Measurements from ENCODE around the gene DLG2. TPM values are rescaled to one million over a fixed set of nuclear protein-coding genes. Genes with fewer than 3 reads are reported as not detected.

Gene DLG2
- total RNA-seq, 1 donor from 2014 or later: 0.17 TPM

DNA sequence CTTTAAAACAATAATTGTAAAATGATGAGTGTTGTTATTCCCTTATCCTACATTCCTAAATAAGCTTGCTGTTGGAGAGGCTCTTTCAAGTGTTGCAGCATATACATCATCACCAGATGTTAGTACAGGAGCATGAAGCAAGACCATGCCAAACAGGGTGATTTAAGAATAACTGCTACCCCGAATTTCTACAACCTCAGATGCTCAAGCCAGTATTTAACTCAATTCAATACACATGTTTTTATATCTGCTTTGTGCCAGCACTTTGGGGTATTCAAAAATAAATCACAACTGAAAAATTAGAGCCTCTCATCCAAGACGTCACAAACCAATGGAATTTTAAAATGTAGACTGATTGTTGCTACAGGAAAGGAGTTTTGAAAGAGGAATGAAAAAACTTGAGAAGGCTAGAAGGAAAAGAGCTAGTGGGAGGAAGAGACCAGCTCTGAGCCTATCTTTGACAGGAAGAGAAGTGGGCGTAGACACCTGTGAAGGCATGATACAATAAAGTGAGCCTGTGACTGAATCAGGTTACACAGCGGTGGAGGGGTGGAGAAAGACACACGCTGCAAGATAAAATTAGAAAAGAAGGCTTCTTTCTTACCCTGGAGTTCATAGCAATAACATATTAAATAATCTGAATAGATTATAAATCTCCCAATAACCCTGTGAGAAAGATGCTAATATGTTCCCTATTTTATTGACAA lies 95.8 kb downstream of the DLG2 start:
- TF ChIP-seq, protein P1, sequence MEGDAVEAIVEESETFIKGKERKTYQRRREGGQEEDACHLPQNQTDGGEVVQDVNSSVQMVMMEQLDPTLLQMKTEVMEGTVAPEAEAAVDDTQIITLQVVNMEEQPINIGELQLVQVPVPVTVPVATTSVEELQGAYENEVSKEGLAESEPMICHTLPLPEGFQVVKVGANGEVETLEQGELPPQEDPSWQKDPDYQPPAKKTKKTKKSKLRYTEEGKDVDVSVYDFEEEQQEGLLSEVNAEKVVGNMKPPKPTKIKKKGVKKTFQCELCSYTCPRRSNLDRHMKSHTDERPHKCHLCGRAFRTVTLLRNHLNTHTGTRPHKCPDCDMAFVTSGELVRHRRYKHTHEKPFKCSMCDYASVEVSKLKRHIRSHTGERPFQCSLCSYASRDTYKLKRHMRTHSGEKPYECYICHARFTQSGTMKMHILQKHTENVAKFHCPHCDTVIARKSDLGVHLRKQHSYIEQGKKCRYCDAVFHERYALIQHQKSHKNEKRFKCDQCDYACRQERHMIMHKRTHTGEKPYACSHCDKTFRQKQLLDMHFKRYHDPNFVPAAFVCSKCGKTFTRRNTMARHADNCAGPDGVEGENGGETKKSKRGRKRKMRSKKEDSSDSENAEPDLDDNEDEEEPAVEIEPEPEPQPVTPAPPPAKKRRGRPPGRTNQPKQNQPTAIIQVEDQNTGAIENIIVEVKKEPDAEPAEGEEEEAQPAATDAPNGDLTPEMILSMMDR (conservative IDR thresholded peaks at IDR 0.05; ENCODE audit: low read depth, low read length): no peak
- H3K4me3 ChIP-seq (ENCODE audit: low read depth, low read length): no peak overlapping the region
- DNase-seq (ENCODE audit: low read depth): no peak

DNA sequence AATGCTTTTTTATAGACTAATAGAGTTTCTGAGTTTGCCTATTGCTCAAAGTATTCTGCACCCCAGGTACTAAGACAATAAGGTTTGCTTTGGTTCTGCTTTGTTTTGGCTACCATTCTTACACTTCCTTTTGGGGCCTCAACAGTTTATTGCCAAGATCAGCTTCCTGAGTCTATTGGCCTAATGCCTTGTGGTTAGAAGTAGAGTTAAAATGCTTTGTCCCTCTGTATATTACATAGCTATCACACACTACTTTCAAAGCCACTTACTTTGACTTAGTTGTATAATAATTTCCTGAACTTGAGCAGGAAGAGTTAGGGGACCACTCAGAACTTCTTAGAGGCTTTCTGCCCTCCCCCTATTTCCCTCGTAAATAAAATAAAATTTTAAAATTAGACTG lies 96.5 kb downstream of the DLG2 start:
- TF ChIP-seq, protein P1 (conservative IDR thresholded peaks at IDR 0.05; ENCODE audit: low read depth, low read length): no peak
- H3K4me3 ChIP-seq (ENCODE audit: low read depth, low read length): no peak overlapping the region
- DNase-seq (ENCODE audit: low read depth): no peak

DNA sequence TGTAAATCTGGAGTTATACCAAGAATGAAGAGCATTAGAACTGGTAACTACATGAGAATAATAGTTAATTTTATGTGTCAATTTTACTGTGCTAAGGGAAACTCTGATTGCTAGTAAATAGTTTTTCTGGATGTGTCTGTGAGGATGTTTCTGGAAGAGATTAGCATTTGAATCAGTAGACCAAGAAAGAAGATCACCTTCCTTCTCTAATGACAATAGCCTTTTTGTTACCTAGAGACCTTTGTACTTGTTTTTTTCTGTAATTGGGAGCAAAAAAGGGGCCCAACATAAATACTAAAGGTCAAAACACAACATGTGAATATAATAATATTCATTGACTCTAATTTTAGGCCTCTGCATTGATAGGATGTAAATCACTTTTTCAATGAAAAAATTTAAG lies 100.6 kb downstream of the DLG2 start:
- TF ChIP-seq, protein P1 (conservative IDR thresholded peaks at IDR 0.05; ENCODE audit: low read depth, low read length): no peak
- no peak for DNase-seq (ENCODE audit: low read depth)
- no peak overlapping the region for H3K4me3 ChIP-seq (ENCODE audit: low read depth, low read length)

- no peak overlapping the region for H3K4me3 ChIP-seq (ENCODE audit: low read depth, low read length)
- TF ChIP-seq, protein P1 (conservative IDR thresholded peaks at IDR 0.05; ENCODE audit: low read depth, low read length): no peak
- DNase-seq (ENCODE audit: low read depth): no peak
These were observed 101.5 kb downstream of the DLG2 start for GRCh38 chr11:85525686-85526085.

- H3K4me3 ChIP-seq (ENCODE audit: low read depth, low read length): no peak overlapping the region
- DNase-seq (ENCODE audit: low read depth): no peak
- TF ChIP-seq, protein P1 (conservative IDR thresholded peaks at IDR 0.05; ENCODE audit: low read depth, low read length): no peak
These were observed 109.9 kb downstream of the DLG2 start for GRCh38 chr11:85517272-85517671.

DNA sequence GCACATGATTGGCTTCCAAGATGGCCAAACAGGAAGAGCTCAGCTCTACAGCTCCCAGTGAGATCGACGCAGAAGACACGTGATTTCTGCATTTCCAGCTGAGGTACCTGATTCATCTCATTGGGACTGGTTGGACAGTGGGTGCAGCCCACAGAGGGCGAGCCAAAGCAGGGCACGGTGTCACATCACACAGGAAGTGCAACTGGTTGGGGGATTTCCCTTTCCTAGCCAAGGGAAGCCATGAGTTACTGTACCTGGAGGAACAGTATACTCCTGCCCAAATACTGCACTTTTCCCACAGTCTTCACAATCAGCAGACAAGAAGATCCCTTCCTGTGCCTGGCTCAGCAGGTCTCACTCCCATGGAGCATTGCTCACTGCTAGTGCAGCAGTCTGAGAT lies 131.2 kb downstream of the DLG2 start:
- no peak overlapping the region for H3K4me3 ChIP-seq (ENCODE audit: low read depth, low read length)
- no peak for DNase-seq (ENCODE audit: low read depth)
- TF ChIP-seq, protein P1 (conservative IDR thresholded peaks at IDR 0.05; ENCODE audit: low read depth, low read length): no peak

GRCh38 chr11:85494396-85494795 lies 132.7 kb downstream of the DLG2 start:
- TF ChIP-seq, protein P1 (conservative IDR thresholded peaks at IDR 0.05; ENCODE audit: low read depth, low read length): no peak
- no peak for DNase-seq (ENCODE audit: low read depth)
- no peak overlapping the region for H3K4me3 ChIP-seq (ENCODE audit: low read depth, low read length)

All from epithelial cell of proximal tubule (primary cell).